ENCODE measurements around the gene STON1.

Gene STON1

GRCh38 chr2:48527226-48527885, 2.6 kb upstream of the STON1 start:
- DNase-seq (ENCODE audit: low read depth), result no peak
- no peak overlapping the region for H3K4me3 ChIP-seq (ENCODE audit: control insufficient read depth, low read depth, low read length)
- no peak for TF ChIP-seq CTCF (conservative IDR thresholded peaks at IDR 0.05; ENCODE audit: control insufficient read depth, insufficient read depth, low read depth, low read length)

GRCh38 chr2:48528431-48528830, 1.5 kb upstream of the STON1 start:
- no peak for DNase-seq (ENCODE audit: low read depth)
- TF ChIP-seq CTCF (conservative IDR thresholded peaks at IDR 0.05; ENCODE audit: control insufficient read depth, insufficient read depth, low read depth, low read length), result no peak
- H3K4me3 ChIP-seq (ENCODE audit: control insufficient read depth, low read depth, low read length), result no peak overlapping the region

- no peak for DNase-seq (ENCODE audit: low read depth)
- TF ChIP-seq CTCF (conservative IDR thresholded peaks at IDR 0.05; ENCODE audit: control insufficient read depth, insufficient read depth, low read depth, low read length), result no peak
Observed at GRCh38 chr2:48529194-48529593, 760 bp upstream of the STON1 start.

GRCh38 chr2:48529676-48530032, 300 bp upstream of the STON1 start:
- DNase-seq (ENCODE audit: low read depth), result no peak
- TF ChIP-seq CTCF (conservative IDR thresholded peaks at IDR 0.05; ENCODE audit: control insufficient read depth, insufficient read depth, low read depth, low read length), result no peak
- H3K4me3 ChIP-seq (ENCODE audit: control insufficient read depth, low read depth, low read length), result peak overlapping the region; percentile 74

More at GRCh38 chr2:48529194-48529593, 760 bp upstream of the STON1 start:
- no peak overlapping the region for H3K4me3 ChIP-seq (ENCODE audit: control insufficient read depth, low read depth, low read length)

- DNase-seq (ENCODE audit: low read depth), result peak; percentile 71
- H3K4me3 ChIP-seq (ENCODE audit: control insufficient read depth, low read depth, low read length), result peak overlapping the region; percentile 74
- TF ChIP-seq CTCF (conservative IDR thresholded peaks at IDR 0.05; ENCODE audit: control insufficient read depth, insufficient read depth, low read depth, low read length), result no peak
Observed at GRCh38 chr2:48531141-48531648, 1.2 kb downstream of the STON1 start.

GRCh38 chr2:48532174-48532573, 2.2 kb downstream of the STON1 start:
- H3K4me3 ChIP-seq (ENCODE audit: control insufficient read depth, low read depth, low read length), result no peak overlapping the region
- no peak for DNase-seq (ENCODE audit: low read depth)
- no peak for TF ChIP-seq CTCF (conservative IDR thresholded peaks at IDR 0.05; ENCODE audit: control insufficient read depth, insufficient read depth, low read depth, low read length)

All from fibroblast of mammary gland (primary cell).